Kidney capillary endothelial cell (primary cell): Measurements from ENCODE around the gene CEMIP.
A peak's percentile ranks its signal among the peaks of the same experiment; 100 is the strongest.
"Not testable (repeated sequence)": the region's sequence is repeated elsewhere in the genome, so short reads cannot be mapped to it uniquely, and the experiment has no call there.

Experiments used
- DNase-seq: peaks from one replicate; pipeline ENCODE4 v3.0.0-alpha.2; 2018; ENCODE audit warnings: low spot score

Gene CEMIP

GRCh38 chr15:80953953-80954778, 175.0 kb downstream of the CEMIP start:
- DNase-seq = no peak

DNA sequence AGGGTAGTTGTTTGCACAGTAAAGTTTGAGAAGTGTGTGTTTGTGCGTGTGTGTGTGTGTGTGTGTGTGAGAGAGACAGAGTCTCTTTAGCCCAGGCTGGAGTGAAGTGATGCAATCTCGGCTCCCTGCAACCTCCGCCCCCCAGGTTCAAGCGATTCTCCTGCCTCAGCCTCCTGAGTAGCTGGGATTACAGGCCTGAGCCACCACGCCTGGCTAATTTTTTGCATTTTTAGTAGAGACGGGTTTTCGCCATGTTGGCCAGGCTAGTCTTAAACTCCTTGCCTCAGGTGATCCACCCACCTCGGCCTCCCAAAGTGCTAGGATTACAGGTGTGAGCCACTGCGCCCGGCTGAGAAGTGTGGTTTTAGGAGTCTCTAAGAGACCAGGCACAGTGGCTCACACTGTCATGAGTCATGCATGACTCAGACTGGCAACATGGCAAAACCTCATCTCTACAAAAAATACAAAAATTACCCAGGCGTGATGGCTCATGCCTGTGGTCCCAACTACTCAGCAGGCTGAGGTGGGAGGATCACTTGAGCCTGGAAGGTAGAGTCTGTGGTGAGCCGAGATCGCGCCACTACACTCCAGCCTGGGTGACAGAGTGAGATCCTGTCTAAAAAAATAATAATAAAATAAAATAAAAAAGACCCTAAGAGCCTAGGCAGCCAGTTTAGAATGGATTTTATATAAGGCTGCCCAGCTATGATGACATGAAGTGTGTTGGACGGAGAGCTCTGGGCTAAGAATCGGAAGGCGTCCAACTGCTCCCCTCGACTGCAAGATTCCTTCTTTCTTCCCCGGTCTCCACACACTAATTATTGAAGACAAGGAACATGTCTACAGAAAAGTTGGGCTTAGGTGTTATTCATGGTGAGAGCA, 176.6 kb downstream of the CEMIP start:
- DNase-seq = peak; percentile 55

GRCh38 chr15:80957556-80957955, 178.4 kb downstream of the CEMIP start:
- no peak for DNase-seq

- no peak for DNase-seq
Measured at GRCh38 chr15:80957976-80958375, 178.8 kb downstream of the CEMIP start.

DNA sequence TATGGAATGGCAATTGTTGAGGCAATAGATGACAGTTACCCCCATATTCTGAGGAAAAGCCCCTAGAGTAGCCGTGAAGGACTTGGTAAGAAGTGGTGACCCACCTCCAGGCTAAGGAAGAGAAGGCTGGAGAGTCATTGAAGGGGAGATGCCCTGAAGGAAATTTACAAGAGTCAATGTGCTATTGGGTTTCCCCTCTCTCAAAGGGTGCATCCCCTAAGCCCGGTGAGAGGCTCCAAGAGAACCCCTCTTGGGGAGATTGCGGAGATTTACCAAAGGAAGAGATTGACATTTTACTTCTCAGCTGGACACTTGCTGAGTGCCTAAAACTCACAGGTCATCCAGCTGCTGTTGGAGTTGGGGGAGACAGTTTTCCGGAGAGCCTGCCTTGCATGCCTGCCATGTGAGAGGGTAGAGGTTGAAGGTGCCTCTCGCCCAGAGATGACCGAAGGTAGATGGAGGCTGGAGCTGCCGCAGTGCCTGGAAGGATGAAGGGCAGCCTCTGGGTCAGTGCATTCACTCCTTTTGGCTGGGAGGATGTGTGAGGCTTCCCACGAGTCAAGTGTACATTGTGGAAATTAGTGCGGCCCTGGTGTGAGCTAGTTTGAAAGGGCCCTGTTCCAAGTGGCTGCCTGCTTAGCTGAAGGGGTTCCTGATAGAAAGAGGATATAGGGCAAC, 179.8 kb downstream of the CEMIP start:
- no peak for DNase-seq

GRCh38 chr15:80965454-80965853, 186.3 kb downstream of the CEMIP start:
- DNase-seq = not testable (repeated sequence)

GRCh38 chr15:80966431-80967197, 187.4 kb downstream of the CEMIP start:
- DNase-seq = no peak

- no peak for DNase-seq
Measured at GRCh38 chr15:80967451-80967850, 188.3 kb downstream of the CEMIP start.

DNA sequence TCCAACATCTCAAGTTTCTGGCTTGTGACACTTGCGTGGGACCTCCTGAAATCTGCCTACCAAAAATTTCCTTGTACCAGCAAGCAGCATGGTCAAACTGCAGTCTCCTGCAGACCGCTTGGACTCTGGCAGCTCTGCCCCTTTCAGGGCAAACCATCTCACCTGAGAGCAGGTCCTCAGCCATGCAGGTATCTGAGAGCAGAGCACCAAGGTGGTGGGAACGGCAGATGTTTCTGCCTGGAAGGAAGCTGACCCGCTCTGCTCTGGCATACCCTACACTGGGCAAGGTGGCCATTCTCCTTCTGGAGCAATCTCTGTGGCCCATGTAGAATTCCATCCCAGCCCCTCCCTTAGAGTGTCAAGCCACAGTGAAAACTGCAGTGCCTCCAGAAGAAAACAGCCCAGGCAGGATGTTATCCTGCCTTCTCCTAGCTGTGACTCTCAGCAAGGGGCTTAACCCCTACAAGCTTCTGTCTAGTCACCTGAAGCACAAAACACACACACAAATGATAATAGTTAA, 188.9 kb downstream of the CEMIP start:
- DNase-seq = no peak

DNA sequence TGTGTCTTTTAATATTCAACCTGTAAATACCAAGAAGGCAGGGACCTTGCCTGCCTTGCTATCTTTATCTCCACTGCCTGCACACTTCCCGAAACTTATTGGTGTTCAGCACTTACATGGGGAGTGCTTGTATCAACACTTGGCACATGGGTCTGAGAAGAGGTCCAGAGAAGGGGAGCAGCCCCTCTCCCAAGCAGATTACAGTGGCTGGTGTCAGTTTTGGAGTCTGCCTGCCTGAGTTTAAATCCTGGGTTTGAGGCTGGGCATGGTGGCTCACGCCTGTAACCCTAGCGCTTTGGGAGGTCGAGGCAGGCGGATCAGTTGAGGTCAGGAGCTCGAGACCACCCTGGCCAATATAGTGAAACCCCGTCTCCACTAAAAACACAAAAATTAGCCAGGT, 190.1 kb downstream of the CEMIP start:
- no peak for DNase-seq

DNA sequence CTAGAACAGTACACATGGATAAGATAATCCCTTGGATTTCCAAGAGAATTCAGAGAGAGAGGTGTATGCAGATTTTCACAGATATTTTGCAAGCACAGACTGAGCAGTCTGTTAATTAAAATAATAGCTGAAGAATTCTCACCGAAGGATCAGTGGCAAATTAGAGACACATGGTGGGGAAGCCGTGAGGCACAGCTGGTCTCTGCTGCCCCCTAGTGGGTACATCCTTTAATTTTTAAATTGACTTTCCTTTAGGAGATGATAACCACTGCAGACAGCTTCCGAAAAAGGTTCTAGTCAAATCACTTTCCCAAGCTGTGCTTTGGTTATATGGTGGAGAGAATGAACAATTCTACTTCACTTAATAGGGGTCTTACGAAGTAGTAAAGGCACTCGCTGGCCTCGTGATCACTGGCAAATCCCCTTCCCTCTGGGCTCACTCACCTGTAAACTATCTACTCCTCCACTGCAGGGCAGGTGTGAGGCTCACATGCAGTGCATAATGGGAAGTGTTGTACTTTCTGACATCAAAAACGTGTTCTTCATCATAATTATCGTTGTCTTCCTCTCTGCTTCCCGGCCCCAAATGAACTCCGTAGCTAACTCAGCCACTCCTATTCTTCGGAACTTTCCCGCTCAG, 191.0 kb downstream of the CEMIP start:
- peak; percentile 71 for DNase-seq

GRCh38 chr15:80970658-80971057, 191.5 kb downstream of the CEMIP start:
- DNase-seq = no peak

DNA sequence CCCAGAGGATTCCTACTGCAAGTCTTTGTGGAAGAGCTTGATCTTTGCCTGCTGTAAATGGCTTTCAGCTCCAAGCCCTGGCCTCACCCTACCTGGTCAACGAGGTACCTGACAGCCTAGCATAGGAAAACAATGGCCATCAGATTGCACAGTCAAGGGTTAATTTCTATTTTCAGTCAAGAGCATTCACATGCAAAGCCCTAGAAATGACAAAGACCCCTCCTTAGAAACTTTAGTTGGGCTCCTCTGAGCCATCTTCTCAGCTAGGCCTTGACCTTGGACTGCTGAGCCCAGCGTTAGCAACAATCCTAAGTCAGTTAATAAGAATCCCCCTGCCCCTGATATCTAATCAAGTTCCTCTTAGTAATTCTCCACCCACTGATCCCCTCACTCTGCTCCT, 192.0 kb downstream of the CEMIP start:
- no peak for DNase-seq

DNA sequence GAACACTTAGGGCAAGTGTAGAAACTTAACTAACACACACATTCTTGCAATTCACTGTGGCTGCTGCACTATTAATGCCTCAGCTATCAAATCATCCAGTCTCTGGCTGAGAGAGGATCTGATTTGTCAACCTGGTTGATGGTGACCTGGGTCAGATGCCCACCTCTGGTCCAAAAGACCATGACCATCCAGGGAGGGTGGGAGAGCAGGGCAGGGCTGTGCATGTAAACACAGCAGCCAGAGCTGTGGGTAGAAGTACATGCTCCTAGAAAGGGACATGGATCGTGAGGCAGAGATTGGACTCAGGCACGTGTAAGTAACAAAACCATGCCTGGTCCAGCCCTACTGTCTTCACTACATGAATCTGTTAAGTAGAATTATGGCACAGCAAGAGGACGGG, 193.1 kb downstream of the CEMIP start:
- DNase-seq = no peak

- no peak for DNase-seq
Measured at GRCh38 chr15:80974914-80975313, 195.7 kb downstream of the CEMIP start.

GRCh38 chr15:80976851-80977250, 197.7 kb downstream of the CEMIP start:
- DNase-seq = no peak

- DNase-seq = peak; percentile 51
Measured at GRCh38 chr15:80977627-80978036, 198.5 kb downstream of the CEMIP start.

DNA sequence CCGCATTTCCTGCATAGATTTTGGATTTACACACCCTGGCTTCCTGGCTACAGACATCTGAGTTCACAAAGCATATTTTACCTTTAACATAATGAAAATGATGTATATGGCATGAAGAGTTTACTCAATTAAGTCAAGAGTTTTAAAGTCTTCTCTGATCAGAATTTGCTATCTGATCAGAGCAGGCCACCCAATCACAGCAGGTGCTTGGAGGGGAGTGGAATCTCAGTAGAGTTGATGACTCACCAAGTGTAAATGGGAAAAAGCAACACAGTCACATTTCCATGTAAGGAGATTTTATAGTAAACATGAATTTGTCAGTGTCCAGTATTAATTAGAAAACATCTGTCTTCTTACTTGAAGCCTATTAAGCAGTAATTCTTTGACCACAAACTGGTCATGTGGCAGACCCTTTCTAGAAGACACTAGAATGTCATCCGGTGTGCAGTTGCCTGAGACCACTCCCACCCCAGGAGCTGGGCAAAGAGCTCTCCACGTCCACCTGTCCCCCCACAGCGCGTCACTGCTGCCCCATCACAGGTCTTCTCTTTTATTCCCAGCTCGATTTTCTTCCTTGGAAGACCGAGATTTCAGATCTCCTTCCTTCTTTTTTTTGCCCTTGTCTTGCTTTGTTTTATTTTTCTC, 199.6 kb downstream of the CEMIP start:
- DNase-seq = peak; percentile 49

- no peak for DNase-seq
Measured at GRCh38 chr15:80979538-80980200, 200.5 kb downstream of the CEMIP start.

GRCh38 chr15:80982205-80982604, 203.0 kb downstream of the CEMIP start:
- no peak for DNase-seq
